Neural cell (in vitro differentiated cells): ENCODE data around the gene LMOD2. TPM values are rescaled to one million over a fixed set of nuclear protein-coding genes. Genes with fewer than 3 reads are reported as not detected.

ENCODE experiments used
- H2AFZ ChIP-seq: fragments of 200-600, 300-800 bp; sonication (generic), shearing (Covaris generic); 2 replicates; pipeline ENCODE4 v1.6.0; 2014; ENCODE audit warnings: low read depth, mild to moderate bottlenecking, antibody characterized with exemption, low read length, moderate library complexity
- H3F3A ChIP-seq: fragments of 200-600 bp; shearing (Covaris generic); 2 replicates; pipeline ENCODE4 v1.6.1; 2016; ENCODE audit warnings: mild to moderate bottlenecking, moderate library complexity, mixed read lengths, antibody characterized with exemption, low read length; ENCODE audit not compliant: insufficient read depth, poor library complexity, severe bottlenecking
- H3K27ac ChIP-seq: fragments of 200-600, 300-800 bp; sonication (generic), shearing (Covaris generic); 2 replicates; pipeline ENCODE4 v1.5.1; 2014; ENCODE audit warnings: mild to moderate bottlenecking, low read length, moderate library complexity
- H3K27me3 ChIP-seq: fragments of 300-800, 200-600 bp; sonication (generic), shearing (Covaris generic); 2 replicates; pipeline ENCODE4 v1.6.0; 2014; ENCODE audit warnings: mild to moderate bottlenecking, low read depth, low read length, moderate library complexity; ENCODE audit not compliant: insufficient read depth
- H3K36me3 ChIP-seq: fragments of 300-800, 200-600 bp; sonication (generic), shearing (Covaris generic); 2 replicates; pipeline ENCODE4 v1.5.1; 2014; ENCODE audit warnings: mild to moderate bottlenecking, antibody characterized with exemption, low read length, moderate library complexity; ENCODE audit not compliant: insufficient read depth
- H3K4me2 ChIP-seq: fragments of 300-800, 200-600 bp; sonication (generic), shearing (Covaris generic); 2 replicates; pipeline ENCODE4 v1.6.0; 2014; ENCODE audit warnings: mild to moderate bottlenecking, low read length
- H3K4me3 ChIP-seq: fragments of 300-800, 200-600 bp; sonication (generic), shearing (Covaris generic); 2 replicates; pipeline ENCODE4 v1.5.1; 2014; ENCODE audit warnings: mild to moderate bottlenecking, low read length, moderate library complexity
- H3K79me2 ChIP-seq: fragments of 200-600 bp; shearing (Covaris generic); replicated peaks from 2 replicates; pipeline ENCODE4 v1.6.0; 2014; ENCODE audit warnings: mild to moderate bottlenecking, low read length, moderate library complexity; ENCODE audit not compliant: insufficient read depth
- H3K9ac ChIP-seq: fragments of 300-800, 200-600 bp; sonication (generic), shearing (Covaris generic); 2 replicates; pipeline ENCODE4 v1.6.1; 2016; ENCODE audit warnings: mild to moderate bottlenecking, low read length, mixed read lengths
- H3K9me2 ChIP-seq: fragments of 200-600 bp; shearing (Covaris generic); 2 replicates; pipeline ENCODE4 v1.6.1; 2016; ENCODE audit warnings: mild to moderate bottlenecking, low read length, mixed read lengths; ENCODE audit not compliant: insufficient read depth
- H3K9me3 ChIP-seq: fragments of 200-600, 300-800 bp; sonication (generic), shearing (Covaris generic); 2 replicates; pipeline ENCODE4 v1.6.1; 2016; ENCODE audit warnings: mild to moderate bottlenecking, mixed run types, low read length, moderate library complexity, mixed read lengths
- H4K20me1 ChIP-seq: fragments of 200-600 bp; shearing (Covaris generic); 2 replicates; pipeline ENCODE4 v1.6.1; 2016; ENCODE audit warnings: mild to moderate bottlenecking, mixed run types; ENCODE audit not compliant: insufficient read depth
- CTCF ChIP-seq: fragments of 450-650 bp; IDR thresholded peaks from 2 replicates; pipeline ENCODE4 v1.5.1; 2014; ENCODE audit warnings: antibody characterized with exemption, mild to moderate bottlenecking, moderate library complexity; ENCODE audit not compliant: poor library complexity, severe bottlenecking
- EZH2 ChIP-seq: fragments of 200-600, 300-800 bp; shearing (Covaris generic), sonication (generic); IDR thresholded peaks from 2 replicates; pipeline ENCODE4 v1.6.1; 2014; ENCODE audit warnings: antibody characterized with exemption, low read length, borderline replicate concordance, mild to moderate bottlenecking; ENCODE audit not compliant: insufficient read depth, poor library complexity, severe bottlenecking
- MXI1 ChIP-seq: fragments of 450-650 bp; conservative IDR thresholded peaks from 2 replicates; pipeline ENCODE4 v1.6.1; 2014; ENCODE audit warnings: antibody characterized with exemption, mild to moderate bottlenecking; ENCODE audit not compliant: poor library complexity, severe bottlenecking
- POLR2AphosphoS5 ChIP-seq: IDR thresholded peaks from 2 replicates; pipeline ENCODE4 v1.6.1; 2012
- RAD21 ChIP-seq: fragments of 450-650 bp; conservative IDR thresholded peaks from 2 replicates; pipeline ENCODE4 v1.6.1; 2014; ENCODE audit warnings: antibody characterized with exemption, mild to moderate bottlenecking, moderate library complexity
- REST ChIP-seq: IDR thresholded peaks from 2 replicates; pipeline ENCODE4 v1.6.1; 2012; ENCODE audit warnings: borderline replicate concordance
- SMC3 ChIP-seq: fragments of 450-650 bp; conservative IDR thresholded peaks from 2 replicates; pipeline ENCODE4 v1.6.1; 2014; ENCODE audit warnings: antibody characterized with exemption, mild to moderate bottlenecking, moderate library complexity; ENCODE audit not compliant: poor library complexity
- polyA plus RNA-seq: library from polyadenylated mRNA; depleted of rRNA; stranded (reverse); fragments of >200 nt; gene quantifications from 2 replicates; pipeline ENCODE4 v1.2.3, GENCODE V29; 2014

LMOD2 gene
- polyA plus RNA-seq, 1 donor from 2014 or later, result not detected

GRCh38 chr7:123680580-123680979 is 24.9 kb downstream of the LMOD2 start:
- H3K4me3 ChIP-seq, result no peak overlapping the region
- no peaks in the 10 kb centered on the region for H3F3A ChIP-seq
- TF ChIP-seq POLR2AphosphoS5, result no peak
- no peak for TF ChIP-seq EZH2
- H3K9me3 ChIP-seq, result no peaks in the 10 kb centered on the region
- H3K79me2 ChIP-seq, result no peaks in the 10 kb centered on the region
- no peaks in the 10 kb centered on the region for H4K20me1 ChIP-seq
- H3K27ac ChIP-seq, result no peak overlapping the region
- no peak overlapping the region for H3K4me2 ChIP-seq
- H2AFZ ChIP-seq, result no peak overlapping the region
- no peaks in the 10 kb centered on the region for H3K9me2 ChIP-seq
- no peaks in the 10 kb centered on the region for H3K27me3 ChIP-seq
- H3K36me3 ChIP-seq, result peaks cover 5% of the 10 kb centered on the region
- H3K9ac ChIP-seq, result no peak overlapping the region

- TF ChIP-seq MXI1, result no peak
- no peak for TF ChIP-seq RAD21
- no peak for TF ChIP-seq SMC3
- no peak for TF ChIP-seq EZH2
- no peak for TF ChIP-seq CTCF
- H3K27me3 ChIP-seq, result no peaks in the 10 kb centered on the region
- peaks cover 5% of the 10 kb centered on the region for H3K36me3 ChIP-seq
- H3K27ac ChIP-seq, result no peak overlapping the region
- H3K79me2 ChIP-seq, result no peaks in the 10 kb centered on the region
- no peak overlapping the region for H3K9ac ChIP-seq
- no peak overlapping the region for H2AFZ ChIP-seq
- no peaks in the 10 kb centered on the region for H3K9me3 ChIP-seq
- no peak overlapping the region for H3K4me3 ChIP-seq
- no peaks in the 10 kb centered on the region for H4K20me1 ChIP-seq
- H3F3A ChIP-seq, result no peaks in the 10 kb centered on the region
- no peak overlapping the region for H3K4me2 ChIP-seq
- no peaks in the 10 kb centered on the region for H3K9me2 ChIP-seq
These were observed 25.9 kb downstream of the LMOD2 start for GRCh38 chr7:123681561-123681960.

- no peak overlapping the region for H3K4me2 ChIP-seq
- no peaks in the 10 kb centered on the region for H3K9me2 ChIP-seq
- H3K9me3 ChIP-seq, result no peaks in the 10 kb centered on the region
- no peaks in the 10 kb centered on the region for H4K20me1 ChIP-seq
- H3K4me3 ChIP-seq, result no peak overlapping the region
- no peak overlapping the region for H3K9ac ChIP-seq
- no peak overlapping the region for H2AFZ ChIP-seq
- TF ChIP-seq CTCF (peak; percentile 69), SMC3 (peak; percentile 76), MXI1 (no peak), REST (no peak), POLR2AphosphoS5 (no peak), RAD21 (peak; percentile 72)
- no peak overlapping the region for H3K27ac ChIP-seq
- no peaks in the 10 kb centered on the region for H3F3A ChIP-seq
- H3K36me3 ChIP-seq, result peaks cover 5% of the 10 kb centered on the region
- no peaks in the 10 kb centered on the region for H3K79me2 ChIP-seq
- no peaks in the 10 kb centered on the region for H3K27me3 ChIP-seq
These were observed 27.0 kb downstream of the LMOD2 start for GRCh38 chr7:123682690-123683089.
